Stimulated activated naive CD8-positive, alpha-beta T cell treated with anti-CD3 and anti-CD28 coated beads, Interleukin-15, Interleukin-2, amounts not matched to agents 100 U/mL and 50 U/mL, for 24 hours (primary cell): Measurements from ENCODE around the gene RRP8.

Source experiments
- ATAC-seq: fragments of 150-1000 bp; cut with Tn5 transposase; one replicate; pipeline ENCODE4 v1.10.0; 2021
- DNase-seq: peaks from one replicate; pipeline ENCODE4 v3.0.0; 2021

RRP8 gene

GRCh38 chr11:6632116-6633073 lies 29.0 kb upstream of the RRP8 start:
- DNase-seq (peak; percentile 27), ATAC-seq (peak; percentile 50)

DNA sequence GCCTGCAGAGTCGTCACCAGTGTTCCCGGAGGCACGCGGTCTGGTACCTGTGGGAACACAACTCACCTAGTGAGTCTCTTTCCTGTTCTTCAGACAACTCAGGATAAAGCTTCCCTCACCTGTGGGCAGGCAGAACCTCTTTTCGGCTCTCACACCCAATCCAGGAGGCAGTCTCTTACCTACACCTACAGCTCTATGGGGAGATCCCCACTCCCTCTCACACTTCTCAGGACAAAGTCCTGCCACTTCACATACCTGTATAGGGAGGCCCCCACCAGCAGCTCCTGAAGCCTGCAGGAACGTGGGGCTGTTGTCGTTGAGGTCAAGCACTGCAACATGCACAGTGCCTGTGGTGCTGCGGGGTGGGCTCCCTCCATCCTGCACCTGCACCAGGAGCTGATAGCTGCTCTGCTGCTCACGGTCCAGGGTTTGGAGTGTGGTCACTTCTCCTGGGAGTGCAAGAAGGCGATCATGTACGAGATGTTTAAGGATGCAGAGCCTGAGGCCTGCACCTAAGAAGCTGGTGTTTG lies 28.0 kb upstream of the RRP8 start:
- DNase-seq, result no peak
- ATAC-seq, result no peak

DNA sequence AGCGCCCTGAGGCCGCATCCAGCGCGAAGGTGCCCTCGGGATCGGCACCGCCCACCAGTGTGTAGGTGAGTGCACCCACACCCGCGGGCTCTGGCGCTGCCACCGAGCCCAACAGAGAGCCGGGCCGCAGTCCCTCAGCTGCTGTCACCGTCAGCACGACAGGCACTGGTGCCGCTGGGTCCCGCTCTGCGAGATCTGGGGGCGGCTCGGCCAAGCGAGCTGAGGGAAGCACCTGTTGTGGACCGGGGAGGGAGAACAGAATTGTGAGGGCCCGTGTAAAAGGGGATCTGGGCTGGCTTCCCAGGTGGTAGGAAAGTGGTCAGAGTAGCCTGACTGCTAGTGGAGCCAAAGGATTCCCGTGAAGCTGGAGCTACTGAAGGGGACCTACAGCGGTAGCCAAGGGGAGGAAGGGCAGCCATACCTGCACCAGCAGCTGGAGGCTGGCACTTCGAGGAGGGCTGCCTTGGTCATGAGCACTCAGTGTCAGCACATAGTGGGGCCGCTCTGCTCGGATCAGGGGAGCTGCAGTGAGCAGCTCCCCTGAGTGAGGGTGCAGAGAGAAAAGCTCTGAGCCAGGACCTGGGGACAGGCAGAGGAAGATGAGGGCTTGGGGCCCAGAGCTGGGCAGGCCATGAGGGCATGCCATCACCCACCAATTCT lies 27.3 kb upstream of the RRP8 start:
- no peak for DNase-seq
- no peak for ATAC-seq

GRCh38 chr11:6629892-6630631 lies 26.6 kb upstream of the RRP8 start:
- ATAC-seq (no peak), DNase-seq (no peak)

GRCh38 chr11:6629573-6629891 lies 26.1 kb upstream of the RRP8 start:
- DNase-seq (no peak), ATAC-seq (no peak)

DNA sequence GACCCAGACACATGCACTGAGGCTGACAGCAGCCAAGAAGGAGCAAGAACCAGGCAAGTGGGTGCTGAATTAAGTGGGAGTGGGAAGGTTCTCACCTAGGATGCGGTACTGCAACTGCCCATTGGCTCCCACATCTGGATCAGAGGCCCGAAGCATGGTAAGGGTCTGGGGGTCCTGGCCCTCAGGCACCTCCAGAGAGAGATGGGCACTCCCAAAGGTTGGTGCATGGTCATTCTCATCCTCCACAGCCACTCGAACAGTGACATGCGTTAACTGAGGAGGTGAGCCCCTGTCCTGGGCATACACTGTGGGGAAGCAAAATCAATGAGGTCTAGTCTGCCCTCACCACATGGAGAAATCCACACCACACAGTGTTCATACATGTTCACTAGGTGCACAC lies 25.1 kb upstream of the RRP8 start:
- DNase-seq (no peak), ATAC-seq (no peak)

DNA sequence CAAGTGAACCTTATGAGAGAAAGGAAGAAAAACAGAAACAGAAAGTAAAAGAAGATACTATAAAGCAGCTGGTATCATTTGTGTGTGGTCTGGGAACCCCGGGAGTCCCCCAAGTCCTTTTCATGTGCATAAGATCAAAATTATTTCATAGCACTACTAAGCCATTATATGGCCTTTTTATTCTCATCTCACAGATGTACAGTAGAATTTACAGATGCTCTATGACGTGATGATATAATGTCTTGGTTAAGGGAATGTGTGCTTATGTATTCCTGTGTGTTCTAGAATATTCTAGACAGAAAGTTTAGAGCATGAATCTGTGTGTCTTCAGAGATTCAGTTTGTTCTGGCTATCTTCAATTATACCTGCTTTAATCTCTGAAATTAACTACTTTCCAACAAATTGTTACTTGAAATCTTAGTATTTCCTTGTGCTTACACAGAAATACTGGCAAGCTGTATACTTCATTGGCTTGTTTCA lies 24.4 kb upstream of the RRP8 start:
- ATAC-seq (peak; percentile 45), DNase-seq (no peak)

DNA sequence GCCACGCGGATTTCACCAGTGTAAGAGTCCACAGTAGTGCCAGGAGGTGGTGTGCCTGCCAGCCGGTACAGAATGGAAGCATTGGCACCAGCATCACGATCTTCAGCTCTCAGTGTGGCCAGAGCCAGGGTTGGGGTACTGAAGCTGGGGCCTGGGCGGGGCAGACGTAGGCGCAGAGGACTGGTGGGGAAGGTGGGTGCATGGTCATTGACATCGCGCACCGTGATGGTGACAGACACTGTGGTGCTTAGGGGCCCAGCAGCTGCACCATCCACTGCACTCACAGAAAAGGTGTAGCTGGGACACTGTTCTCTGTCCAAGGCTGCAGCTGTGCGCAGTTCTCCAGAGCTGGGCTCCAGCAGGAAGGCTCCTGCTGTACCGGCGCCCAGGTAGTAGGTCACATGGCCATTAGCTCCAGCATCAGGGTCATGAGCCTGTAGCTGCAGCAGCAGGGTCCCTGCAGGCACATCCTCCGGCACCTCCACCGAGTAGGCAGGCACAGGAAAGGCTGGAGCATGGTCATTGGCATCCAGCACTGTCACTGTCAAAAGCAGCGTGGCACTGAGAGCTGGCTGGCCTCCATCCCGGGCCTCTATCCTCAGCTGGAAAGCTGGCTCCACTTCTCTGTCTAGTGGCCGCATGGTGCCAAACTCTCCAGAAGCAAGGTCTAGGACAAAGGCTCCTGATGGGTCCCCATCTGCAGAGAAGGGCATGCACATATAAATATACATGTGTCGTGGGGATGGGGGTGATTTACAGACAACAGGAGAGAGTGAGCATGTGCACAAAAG lies 23.8 kb upstream of the RRP8 start:
- DNase-seq (no peak), ATAC-seq (no peak)

DNA sequence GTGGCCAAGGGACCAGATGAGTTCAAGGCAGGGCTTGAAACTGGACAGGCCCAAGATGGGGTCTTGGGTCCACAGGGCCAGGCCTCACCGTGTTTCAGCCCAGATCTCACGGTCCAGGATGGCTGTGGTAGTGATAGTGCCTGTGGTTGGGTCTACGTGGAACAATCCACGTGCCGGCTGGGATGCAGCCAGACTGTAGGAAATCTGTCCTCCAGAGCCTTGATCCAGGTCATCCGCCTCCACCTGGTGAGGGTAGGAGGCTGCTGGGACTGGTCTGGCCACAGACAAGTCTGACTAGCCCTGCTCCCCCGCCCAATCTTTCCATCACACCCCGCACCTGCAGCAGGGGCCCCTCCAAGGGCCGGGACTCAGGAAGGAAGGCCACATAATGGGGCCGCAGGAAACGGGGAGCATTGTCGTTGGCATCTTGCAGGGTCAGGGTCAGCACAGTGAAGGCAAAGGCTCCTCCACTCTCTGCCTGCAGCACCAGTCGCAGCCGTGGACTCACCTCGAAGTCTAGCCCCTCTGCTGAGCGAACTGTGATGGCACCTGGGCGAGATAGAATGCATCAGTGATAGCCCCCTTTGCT lies 22.5 kb upstream of the RRP8 start:
- ATAC-seq (no peak), DNase-seq (no peak)

DNA sequence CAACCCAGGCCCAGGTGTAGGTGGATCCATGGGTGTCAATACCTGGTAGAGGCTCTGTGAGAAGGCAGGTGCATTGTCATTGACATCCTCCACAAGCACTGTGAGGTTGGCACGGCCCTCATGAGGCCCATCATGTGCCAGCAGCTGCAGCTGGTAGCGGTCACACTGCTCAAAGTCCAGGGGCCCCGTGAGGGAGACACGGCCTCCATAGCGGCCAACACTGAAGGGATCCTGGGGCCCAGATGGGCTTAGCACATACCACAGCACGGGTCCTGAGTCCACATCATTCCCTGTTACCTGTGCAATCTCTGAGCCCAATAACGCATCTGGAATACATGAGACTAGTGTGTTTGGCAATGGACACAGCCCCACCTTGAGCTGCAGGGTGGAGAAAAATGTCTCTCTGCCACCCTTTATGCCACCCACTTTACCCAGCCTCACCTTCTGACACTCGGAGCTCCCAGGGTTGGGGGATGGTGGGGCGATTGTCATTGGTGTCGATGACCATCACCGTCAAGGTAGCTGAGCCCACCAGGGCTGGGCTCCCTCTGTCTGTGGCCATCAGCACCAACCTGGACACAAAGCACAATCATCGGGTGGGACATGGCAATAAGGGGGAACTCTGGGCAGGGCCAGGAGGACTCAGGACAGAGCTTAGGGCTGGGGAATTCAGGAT lies 21.9 kb upstream of the RRP8 start:
- DNase-seq (no peak), ATAC-seq (no peak)

GRCh38 chr11:6623391-6624363 lies 20.3 kb upstream of the RRP8 start:
- DNase-seq, result no peak
- no peak for ATAC-seq

DNA sequence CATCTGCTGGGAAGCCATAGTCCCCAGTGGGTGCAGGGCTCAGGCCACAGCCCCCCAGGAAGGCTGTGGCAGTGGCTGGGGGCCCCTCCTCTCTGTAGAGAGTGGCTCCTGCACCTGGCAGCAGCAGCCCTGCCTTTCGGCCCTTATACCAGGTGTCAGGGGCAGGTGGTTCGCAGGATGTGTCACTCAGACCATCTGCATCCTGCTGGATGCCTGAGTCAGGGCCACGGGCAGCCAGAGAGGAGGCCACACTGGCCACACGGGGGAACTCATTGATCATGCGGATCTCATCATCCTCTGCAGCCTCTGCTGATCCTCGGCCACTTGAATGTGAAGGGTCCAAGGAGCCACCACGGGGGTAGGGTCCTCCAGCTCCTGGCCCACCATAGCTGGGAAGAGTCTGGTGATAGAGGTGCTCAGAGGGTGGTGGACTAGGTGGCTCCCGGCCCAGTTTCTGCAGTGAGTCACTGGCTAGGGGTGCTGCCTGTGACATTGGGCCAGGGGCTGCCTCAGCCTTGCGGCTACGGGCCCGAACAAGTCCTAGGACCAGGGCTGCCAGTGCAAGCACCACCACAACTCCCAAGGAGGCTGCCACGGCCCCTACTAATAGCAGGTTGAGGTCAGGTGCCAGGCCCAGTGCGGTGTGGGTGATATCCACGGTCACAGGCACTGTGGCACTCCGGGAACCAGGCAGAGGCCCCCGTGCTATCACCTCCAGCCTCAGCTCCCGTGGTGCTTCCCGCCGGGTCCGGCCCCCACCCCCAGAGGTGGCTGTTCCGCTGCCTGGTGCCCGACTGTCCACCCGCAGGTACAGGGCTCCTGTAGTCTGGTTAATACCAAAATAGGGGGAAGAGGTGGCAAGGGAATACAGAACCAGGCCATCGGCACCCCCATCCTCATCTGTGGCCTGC lies 19.1 kb upstream of the RRP8 start:
- DNase-seq (no peak), ATAC-seq (no peak)

- ATAC-seq (no peak), DNase-seq (no peak)
Observed at GRCh38 chr11:6621711-6622211, 18.3 kb upstream of the RRP8 start.

DNA sequence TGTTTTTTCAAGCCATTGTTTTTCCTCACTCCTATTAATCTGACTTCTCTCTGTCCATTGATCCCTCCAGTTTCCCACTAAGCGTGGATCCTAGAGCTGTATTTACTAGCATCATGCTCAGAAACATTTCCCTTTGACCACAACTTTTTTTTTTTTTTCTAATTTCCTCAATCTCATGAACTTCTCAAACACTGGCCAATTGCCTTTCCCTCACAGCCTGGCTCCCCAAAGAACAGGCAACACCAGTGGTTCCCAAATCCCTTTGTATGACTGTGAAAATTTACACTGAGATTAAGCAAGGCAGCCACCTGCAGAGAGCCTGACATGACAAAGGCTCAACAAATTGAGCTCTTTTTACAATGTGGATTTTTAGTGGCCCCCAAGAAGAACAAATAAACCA lies 17.2 kb upstream of the RRP8 start:
- ATAC-seq, result no peak

GRCh38 chr11:6619004-6619745 lies 15.8 kb upstream of the RRP8 start, which contains the start of gene TPP1:
Gene TPP1 (minus strand): TSS chr11:6619422. CDS start chr11:6619400, 22 bp downstream.
- DNase-seq (peak; percentile 92), ATAC-seq (peak; percentile 98)

More for the DNA sequence above, 17.2 kb upstream of the RRP8 start:
- DNase-seq, result no peak

GRCh38 chr11:6618117-6619003 lies 14.9 kb upstream of the RRP8 start:
- ATAC-seq (peak; percentile 34), DNase-seq (peak; percentile 54)
